GM19351 (cell line): ENCODE data around the gene GSTP1.
A peak's percentile ranks its signal among the peaks of the same experiment; 100 is the strongest.
"Not testable (repeated sequence)": the region's sequence is repeated elsewhere in the genome, so short reads cannot be mapped to it uniquely, and the experiment has no call there.

Source experiments
- ATAC-seq: cut with Tn5 transposase; IDR thresholded peaks from one replicate; pipeline ENCODE4 v1.9.1; 2021; ENCODE audit warnings: mild to moderate bottlenecking, moderate library complexity; ENCODE audit not compliant: unreplicated experiment

The GSTP1 gene

GRCh38 chr11:67562963-67563704, 20.5 kb upstream of the GSTP1 start:
- ATAC-seq, result no peak

- ATAC-seq, result not testable (repeated sequence)
Observed at GRCh38 chr11:67563705-67564114, 19.9 kb upstream of the GSTP1 start.

GRCh38 chr11:67564230-67564629, 19.4 kb upstream of the GSTP1 start:
- ATAC-seq, result no peak

- no peak for ATAC-seq
Observed at GRCh38 chr11:67571443-67571842, 12.2 kb upstream of the GSTP1 start.

GRCh38 chr11:67572305-67572704, 11.3 kb upstream of the GSTP1 start:
- no peak for ATAC-seq

- no peak for ATAC-seq
Observed at GRCh38 chr11:67572747-67573419, 10.7 kb upstream of the GSTP1 start.

GRCh38 chr11:67574938-67575337, 8.7 kb upstream of the GSTP1 start:
- ATAC-seq, result no peak

GRCh38 chr11:67576735-67577475, 6.7 kb upstream of the GSTP1 start:
- no peak for ATAC-seq

GRCh38 chr11:67577951-67578350, 5.7 kb upstream of the GSTP1 start:
- ATAC-seq, result no peak

- ATAC-seq, result no peak
Observed at GRCh38 chr11:67581469-67581868, 2.1 kb upstream of the GSTP1 start.

GRCh38 chr11:67582011-67582410, 1.6 kb upstream of the GSTP1 start:
- ATAC-seq, result no peak

GRCh38 chr11:67584205-67584880, 731 bp downstream of the GSTP1 start:
- ATAC-seq, result no peak

GRCh38 chr11:67584881-67585873, 1.6 kb downstream of the GSTP1 start:
- no peak for ATAC-seq

- ATAC-seq, result no peak
Observed at GRCh38 chr11:67585911-67586310, 2.3 kb downstream of the GSTP1 start.

GRCh38 chr11:67586568-67587250, 3.1 kb downstream of the GSTP1 start:
- ATAC-seq, result no peak

- peak; percentile 28 for ATAC-seq
Observed at GRCh38 chr11:67588136-67588503, 4.5 kb downstream of the GSTP1 start.

- not testable (repeated sequence) for ATAC-seq
Observed at GRCh38 chr11:67588899-67589415, 5.3 kb downstream of the GSTP1 start.

GRCh38 chr11:67592880-67593564, 9.4 kb downstream of the GSTP1 start:
- no peak for ATAC-seq

- ATAC-seq, result no peak
Observed at GRCh38 chr11:67593565-67593905, 9.9 kb downstream of the GSTP1 start.
